Astrocyte (in vitro differentiated cells and primary cell): ENCODE measurements around the gene CNGA1. TPM values are rescaled to one million over a fixed set of nuclear protein-coding genes. Genes with fewer than 3 reads are reported as not detected.
"Not testable (repeated sequence)": the region's sequence is repeated elsewhere in the genome, so short reads cannot be mapped to it uniquely, and the experiment has no call there.

Source experiments
- DNase-seq: peaks from one replicate; pipeline ENCODE4 v3.0.0-alpha.2; 2010; ENCODE audit warnings: low read depth
- FAIRE-seq: peaks from 2 replicates; lab custom pipeline; 2011; peaks lifted over from hg19 to GRCh38; lab: Jason Lieb, UNC
- H2AFZ ChIP-seq: 2 replicates; pipeline ENCODE4 v1.6.0; 2012; ENCODE audit warnings: low read depth, low read length, inconsistent platforms
- H3K27ac ChIP-seq: 2 replicates; pipeline ENCODE4 v1.5.1; 2011; ENCODE audit warnings: low read depth, low read length, inconsistent platforms
- H3K27me3 ChIP-seq: 2 replicates; pipeline ENCODE4 v1.6.0; 2011; ENCODE audit warnings: low read length, inconsistent platforms; ENCODE audit not compliant: insufficient read depth
- H3K36me3 ChIP-seq: 2 replicates; pipeline ENCODE4 v1.5.1; 2011; ENCODE audit warnings: low read length, inconsistent platforms; ENCODE audit not compliant: insufficient read depth
- H3K4me1 ChIP-seq: 2 replicates; pipeline ENCODE4 v1.5.1; 2011; ENCODE audit warnings: low read length, inconsistent platforms; ENCODE audit not compliant: insufficient read depth
- H3K4me2 ChIP-seq: 2 replicates; pipeline ENCODE4 v1.6.0; 2012; ENCODE audit warnings: low read length, inconsistent platforms
- H3K4me3 ChIP-seq: 2 replicates; pipeline ENCODE4 v1.5.1; 2011; ENCODE audit warnings: low read depth, mild to moderate bottlenecking, low read length, inconsistent platforms; ENCODE audit not compliant: insufficient read depth
- H3K79me2 ChIP-seq: 2 replicates; pipeline ENCODE4 v1.6.0; 2012; ENCODE audit warnings: mild to moderate bottlenecking, low read length, inconsistent platforms; ENCODE audit not compliant: insufficient read depth
- H3K9ac ChIP-seq: 2 replicates; pipeline ENCODE4 v1.6.0; 2012; ENCODE audit warnings: mild to moderate bottlenecking, low read length, inconsistent platforms
- H3K9me3 ChIP-seq: 2 replicates; pipeline ENCODE4 v1.5.1; 2012; ENCODE audit warnings: low read depth, mild to moderate bottlenecking, low read length, inconsistent platforms; ENCODE audit not compliant: insufficient read depth
- H4K20me1 ChIP-seq: 2 replicates; pipeline ENCODE4 v1.6.0; 2012; ENCODE audit warnings: low read length, inconsistent platforms; ENCODE audit not compliant: insufficient read depth
- H3K27ac Mint-ChIP-seq: one replicate; pipeline ENCODE4 v1.8.0; 2021; ENCODE audit warnings: mild to moderate bottlenecking, mixed read lengths; ENCODE audit not compliant: unreplicated experiment
- H3K27me3 Mint-ChIP-seq: one replicate; pipeline ENCODE4 v1.8.0; 2021; ENCODE audit warnings: low read depth, mixed read lengths; ENCODE audit not compliant: unreplicated experiment
- H3K36me3 Mint-ChIP-seq: one replicate; pipeline ENCODE4 v1.8.0; 2021; ENCODE audit warnings: low read depth, mixed read lengths; ENCODE audit not compliant: unreplicated experiment
- H3K4me1 Mint-ChIP-seq: one replicate; pipeline ENCODE4 v1.8.0; 2021; ENCODE audit warnings: low read depth, mixed read lengths; ENCODE audit not compliant: unreplicated experiment
- H3K4me3 Mint-ChIP-seq: one replicate; pipeline ENCODE4 v1.8.0; 2021; ENCODE audit warnings: mild to moderate bottlenecking, moderate library complexity, mixed read lengths; ENCODE audit not compliant: unreplicated experiment
- H3K9me3 Mint-ChIP-seq: one replicate; pipeline ENCODE4 v1.8.0; 2021; ENCODE audit warnings: mild to moderate bottlenecking, mixed read lengths; ENCODE audit not compliant: unreplicated experiment
- EZH2 ChIP-seq: IDR thresholded peaks from 2 replicates; pipeline ENCODE4 v1.6.1; 2012; ENCODE audit warnings: mild to moderate bottlenecking, low read length, inconsistent platforms; ENCODE audit not compliant: insufficient read depth
- total RNA-seq: library from RNA; stranded (reverse); gene quantifications from 2 replicates; pipeline ENCODE4 v1.2.1, GENCODE V29; 2021
- TF ChIP-seq, protein P1 (sequence below): IDR thresholded peaks from 2 replicates; pipeline ENCODE4 v1.5.1; 2011; ENCODE audit warnings: low read depth, mild to moderate bottlenecking, inconsistent platforms, low read length, moderate library complexity; ENCODE audit not compliant: insufficient read depth

Gene CNGA1
- total RNA-seq, 1 donor from 2014 or later = not detected

DNA sequence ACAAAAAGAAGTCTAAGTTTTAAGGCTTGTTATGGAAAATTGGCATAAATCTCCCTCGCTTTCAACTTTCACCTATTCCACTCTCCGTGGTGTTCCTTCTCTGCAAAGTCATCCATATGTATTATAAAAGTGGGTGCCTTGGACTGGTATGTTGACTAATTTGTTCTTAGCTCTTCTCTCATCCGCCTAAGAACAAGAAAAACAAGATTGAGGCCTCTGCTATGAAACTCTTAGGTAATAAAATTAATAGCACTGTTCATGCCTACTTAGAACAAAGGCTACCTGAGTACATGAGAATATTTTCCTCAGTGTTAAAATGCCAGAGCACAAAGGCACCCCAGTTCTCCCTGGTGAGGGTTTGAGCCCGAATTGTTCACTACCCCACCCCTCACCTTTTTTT is 1.3 kb downstream of the CNGA1 start:
- Mint-ChIP-seq H3K4me3 (no peak overlapping the region), H3K4me1 (peaks cover 2% of the 10 kb centered on the region), H3K27ac (no peak overlapping the region), H3K9me3 (peaks cover 6% of the 10 kb centered on the region), H3K36me3 (peaks cover 2% of the 10 kb centered on the region), H3K27me3 (no peaks in the 10 kb centered on the region)
- Histone ChIP-seq H3K4me1 (peaks cover 9% of the 10 kb centered on the region), H3K27me3 (no peaks in the 10 kb centered on the region), H3K36me3 (no peaks in the 10 kb centered on the region), H3K4me2 (no peak overlapping the region), H3K9me3 (no peaks in the 10 kb centered on the region), H3K27ac (no peak overlapping the region), H3K4me3 (no peak overlapping the region), H4K20me1 (no peaks in the 10 kb centered on the region), H3K9ac (no peak overlapping the region), H2AFZ (no peak overlapping the region), H3K79me2 (no peaks in the 10 kb centered on the region)
- no peak for TF ChIP-seq EZH2
- TF ChIP-seq, protein P1, sequence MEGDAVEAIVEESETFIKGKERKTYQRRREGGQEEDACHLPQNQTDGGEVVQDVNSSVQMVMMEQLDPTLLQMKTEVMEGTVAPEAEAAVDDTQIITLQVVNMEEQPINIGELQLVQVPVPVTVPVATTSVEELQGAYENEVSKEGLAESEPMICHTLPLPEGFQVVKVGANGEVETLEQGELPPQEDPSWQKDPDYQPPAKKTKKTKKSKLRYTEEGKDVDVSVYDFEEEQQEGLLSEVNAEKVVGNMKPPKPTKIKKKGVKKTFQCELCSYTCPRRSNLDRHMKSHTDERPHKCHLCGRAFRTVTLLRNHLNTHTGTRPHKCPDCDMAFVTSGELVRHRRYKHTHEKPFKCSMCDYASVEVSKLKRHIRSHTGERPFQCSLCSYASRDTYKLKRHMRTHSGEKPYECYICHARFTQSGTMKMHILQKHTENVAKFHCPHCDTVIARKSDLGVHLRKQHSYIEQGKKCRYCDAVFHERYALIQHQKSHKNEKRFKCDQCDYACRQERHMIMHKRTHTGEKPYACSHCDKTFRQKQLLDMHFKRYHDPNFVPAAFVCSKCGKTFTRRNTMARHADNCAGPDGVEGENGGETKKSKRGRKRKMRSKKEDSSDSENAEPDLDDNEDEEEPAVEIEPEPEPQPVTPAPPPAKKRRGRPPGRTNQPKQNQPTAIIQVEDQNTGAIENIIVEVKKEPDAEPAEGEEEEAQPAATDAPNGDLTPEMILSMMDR = no peak
- DNase-seq (no peak), FAIRE-seq (no peak)

DNA sequence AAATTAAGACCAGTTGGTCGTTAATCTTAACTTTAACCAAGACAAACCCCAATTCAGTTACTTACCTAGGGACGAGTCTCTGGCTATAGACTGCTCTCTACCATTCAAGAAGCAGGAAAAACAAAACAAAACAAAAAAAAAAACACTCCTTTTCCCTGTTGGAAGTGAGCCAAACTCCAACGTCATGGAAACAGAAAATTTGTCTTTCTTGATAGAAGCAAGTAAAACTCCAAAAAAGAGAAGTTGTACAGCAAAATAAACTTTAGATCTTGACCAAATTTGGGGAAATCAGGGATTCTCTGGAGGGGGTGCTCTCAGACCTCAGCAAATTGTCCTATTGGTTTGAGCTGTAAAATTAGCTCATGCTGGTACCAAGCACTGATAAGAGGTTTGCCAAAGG is 3.7 kb downstream of the CNGA1 start:
- H3K27me3 ChIP-seq = no peaks in the 10 kb centered on the region
- FAIRE-seq (no peak), DNase-seq (no peak)
- TF ChIP-seq EZH2 = no peak
- TF ChIP-seq, protein P1 = no peak
- no peak overlapping the region for H3K4me3 ChIP-seq
- Mint-ChIP-seq H3K4me1 (peaks cover 2% of the 10 kb centered on the region), H3K27me3 (no peaks in the 10 kb centered on the region), H3K36me3 (peaks cover 2% of the 10 kb centered on the region), H3K4me3 (no peak overlapping the region), H3K27ac (no peak overlapping the region), H3K9me3 (peaks cover 10% of the 10 kb centered on the region)
- no peak overlapping the region for H3K27ac ChIP-seq
- no peak overlapping the region for H2AFZ ChIP-seq
- no peaks in the 10 kb centered on the region for H4K20me1 ChIP-seq
- H3K4me1 ChIP-seq = peaks cover 9% of the 10 kb centered on the region
- H3K4me2 ChIP-seq = no peak overlapping the region
- H3K36me3 ChIP-seq = no peaks in the 10 kb centered on the region
- no peaks in the 10 kb centered on the region for H3K9me3 ChIP-seq
- no peaks in the 10 kb centered on the region for H3K79me2 ChIP-seq
- H3K9ac ChIP-seq = no peak overlapping the region

DNA sequence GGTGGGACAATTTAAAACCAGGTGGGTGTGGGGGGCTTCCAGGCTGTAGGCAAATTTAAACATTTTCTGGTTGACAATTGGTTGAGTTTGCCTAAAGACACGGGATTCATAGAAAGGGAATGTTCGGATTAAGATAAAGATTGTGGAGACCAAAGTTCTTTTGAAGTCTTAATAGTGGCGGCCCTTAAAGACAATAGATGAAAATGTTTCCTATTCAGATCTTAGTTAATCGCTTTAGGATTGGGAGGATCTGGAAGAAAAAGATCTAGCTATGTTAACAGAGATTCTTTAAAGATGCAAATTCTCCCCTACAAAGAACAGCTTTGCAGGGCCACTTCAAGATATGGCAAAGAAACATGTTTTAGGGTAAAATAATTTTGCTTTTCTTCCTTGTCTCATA is 4.8 kb downstream of the CNGA1 start:
- Histone ChIP-seq H3K79me2 (no peaks in the 10 kb centered on the region), H3K9me3 (peaks cover 5% of the 10 kb centered on the region), H3K4me2 (no peak overlapping the region), H4K20me1 (no peaks in the 10 kb centered on the region), H3K27ac (no peak overlapping the region), H3K36me3 (no peaks in the 10 kb centered on the region), H3K27me3 (no peaks in the 10 kb centered on the region), H3K9ac (no peak overlapping the region), H3K4me3 (no peak overlapping the region), H3K4me1 (no peaks in the 10 kb centered on the region), H2AFZ (no peak overlapping the region)
- Mint-ChIP-seq H3K4me1 (peaks cover 2% of the 10 kb centered on the region), H3K9me3 (peaks cover 10% of the 10 kb centered on the region), H3K27ac (no peak overlapping the region), H3K4me3 (no peak overlapping the region), H3K36me3 (peaks cover 2% of the 10 kb centered on the region), H3K27me3 (no peaks in the 10 kb centered on the region)
- TF ChIP-seq, protein P1 = no peak
- TF ChIP-seq EZH2 = no peak
- FAIRE-seq = no peak
- no peak for DNase-seq

DNA sequence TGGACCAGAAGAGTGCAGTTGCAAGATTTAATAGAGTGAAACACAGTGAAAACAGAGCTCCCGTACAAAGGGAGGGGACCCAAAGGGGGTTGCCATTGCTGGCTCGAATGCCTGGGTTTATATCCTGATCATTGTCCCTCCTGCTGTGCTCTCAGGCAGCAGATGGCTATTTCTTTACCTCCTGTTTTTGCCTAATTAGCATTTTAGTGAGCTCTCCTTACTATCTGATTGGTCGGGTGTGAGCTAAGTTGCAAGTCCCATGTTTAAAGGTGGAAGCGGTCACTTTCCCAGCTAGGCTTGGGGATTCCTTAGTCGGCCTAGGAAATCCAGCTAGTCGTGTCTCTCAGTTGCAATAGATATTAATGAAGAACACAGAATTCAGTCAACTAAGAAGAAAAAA is 5.6 kb downstream of the CNGA1 start:
- H3K9me3 ChIP-seq, H3K36me3 Mint-ChIP-seq, H3K4me3 Mint-ChIP-seq, FAIRE-seq, H3K27ac ChIP-seq, H2AFZ ChIP-seq, H3K27me3 Mint-ChIP-seq, DNase-seq, H3K27me3 ChIP-seq, H3K4me3 ChIP-seq, H3K79me2 ChIP-seq, H3K27ac Mint-ChIP-seq, H3K36me3 ChIP-seq, H3K4me1 ChIP-seq, H4K20me1 ChIP-seq, H3K4me2 ChIP-seq, H3K4me1 Mint-ChIP-seq, H3K9ac ChIP-seq: not testable (repeated sequence)
- H3K9me3 Mint-ChIP-seq = peaks cover 14% of the 10 kb centered on the region
